ENCODE measurements around the gene C2orf74. TPM values are rescaled to one million over a fixed set of nuclear protein-coding genes. Genes with fewer than 3 reads are reported as not detected.

The C2orf74 gene
- polyA plus RNA-seq, 1 donor (not counting 4 experiments of a cell fraction or from before 2014, with no cell fraction given): 24.3 TPM

DNA sequence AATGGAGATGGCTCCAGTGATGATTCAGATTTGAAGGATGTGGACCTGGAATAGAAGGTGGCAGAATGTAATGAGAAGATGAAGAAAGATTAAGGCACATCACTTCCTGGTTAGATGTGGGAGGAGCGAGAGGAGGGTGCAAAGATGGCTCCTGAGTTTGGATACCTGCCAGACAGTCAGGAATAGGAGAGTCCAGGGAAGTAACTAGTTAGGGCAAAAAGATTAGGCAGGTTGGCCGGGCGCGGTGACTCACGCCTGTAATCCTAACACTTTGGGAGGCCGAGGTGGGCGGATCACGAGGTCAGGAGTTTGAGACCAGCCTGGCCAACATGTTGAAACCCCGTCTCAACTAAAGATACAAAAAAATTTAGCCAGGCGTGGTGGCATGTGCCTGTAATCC is 5.6 kb downstream of the C2orf74 start:
- Histone ChIP-seq H3K4me3 (ENCODE audit: control insufficient read depth in 2 of 3, extremely low read depth in 1 of 3, insufficient read depth in 2 of 3, low read depth in 1 of 3, low read length in 3 of 3) (no peak overlapping the region), H3K27me3 (ENCODE audit: control insufficient read depth, extremely low read depth, insufficient read depth, low read length) (no peaks in the 10 kb centered on the region), H4K20me1 (ENCODE audit: control insufficient read depth, extremely low read depth, insufficient read depth, low read length) (no peaks in the 10 kb centered on the region), H3K9me1 (ENCODE audit: control insufficient read depth, extremely low read depth, insufficient read depth, low read length) (no peaks in the 10 kb centered on the region), H3K9ac (ENCODE audit: control insufficient read depth, extremely low read depth, insufficient read depth, low read length) (no peak overlapping the region), H3K36me3 (ENCODE audit: control insufficient read depth in 2 of 2, extremely low read depth in 1 of 2, insufficient read depth in 2 of 2, low read length in 2 of 2) (peaks cover 0 to 5% of the 10 kb centered on the region in 2 experiments), H3K4me1 (ENCODE audit: control insufficient read depth, extremely low read depth, insufficient read depth, low read length) (no peaks in the 10 kb centered on the region), H2AFZ (ENCODE audit: control insufficient read depth, low read length) (no peak overlapping the region), H3K9me3 (ENCODE audit: control insufficient read depth, low read depth, low read length) (no peaks in the 10 kb centered on the region), H3K79me2 (ENCODE audit: control insufficient read depth, insufficient read depth, low read length) (no peaks in the 10 kb centered on the region), H3K4me2 (ENCODE audit: control insufficient read depth, extremely low read depth, insufficient read depth, low read depth, low read length) (no peak overlapping the region), H3K27ac (ENCODE audit: control insufficient read depth, insufficient read depth, low read length) (no peak overlapping the region)
- TF ChIP-seq EZH2 (IDR thresholded peaks at IDR 0.05; ENCODE audit: low read length) (no peak), CTCF (optimal IDR thresholded peaks at IDR 0.05 in 1 of 3, IDR thresholded peaks at IDR 0.05 in 1 of 3, conservative IDR thresholded peaks at IDR 0.05 in 1 of 3; ENCODE audit: extremely low read depth in 1 of 3, insufficient read depth in 2 of 3, low read length in 3 of 3) (no peak)
- dilution Hi-C loops (cut with MboI; ENCODE audit: extremely low pct_ligation_motif_present, low sequenced_read_pairs): no loop called here
- DNase-seq (ENCODE audit: low read depth, low spot score) (no peak), FAIRE-seq (no peak)

DNA sequence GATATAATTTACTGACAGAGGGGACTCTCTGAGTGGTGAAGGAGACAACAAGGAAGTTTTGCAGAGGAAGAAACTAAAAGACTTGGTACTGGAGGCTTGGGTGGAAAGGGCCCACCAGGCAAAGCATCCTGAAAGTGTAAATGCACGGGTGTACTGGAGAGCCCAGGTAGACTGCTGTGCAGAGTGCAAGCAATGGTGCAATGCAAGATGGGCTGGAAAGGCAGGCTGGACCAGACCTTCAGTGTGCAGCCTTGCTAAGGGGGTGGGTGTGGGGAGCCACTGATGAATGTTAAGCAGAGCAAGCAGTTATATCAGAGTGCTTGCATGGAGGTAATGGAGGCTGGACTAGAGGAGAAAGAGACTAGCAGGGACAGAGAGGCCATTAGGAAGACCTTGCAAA is 10.7 kb downstream of the C2orf74 start:
- no peak overlapping the region for H3K9ac ChIP-seq (ENCODE audit: control insufficient read depth, extremely low read depth, insufficient read depth, low read length)
- FAIRE-seq: no peak
- no peaks in the 10 kb centered on the region for H3K9me1 ChIP-seq (ENCODE audit: control insufficient read depth, extremely low read depth, insufficient read depth, low read length)
- H4K20me1 ChIP-seq (ENCODE audit: control insufficient read depth, extremely low read depth, insufficient read depth, low read length): no peaks in the 10 kb centered on the region
- no peak overlapping the region for H2AFZ ChIP-seq (ENCODE audit: control insufficient read depth, low read length)
- no peaks in the 10 kb centered on the region for H3K36me3 ChIP-seq (ENCODE audit: control insufficient read depth in 2 of 2, extremely low read depth in 1 of 2, insufficient read depth in 2 of 2, low read length in 2 of 2)
- no peak overlapping the region for H3K27ac ChIP-seq (ENCODE audit: control insufficient read depth, insufficient read depth, low read length)
- dilution Hi-C loops (cut with MboI; ENCODE audit: extremely low pct_ligation_motif_present, low sequenced_read_pairs): no loop called here
- peaks cover 1% of the 10 kb centered on the region for H3K79me2 ChIP-seq (ENCODE audit: control insufficient read depth, insufficient read depth, low read length)
- peaks cover 5% of the 10 kb centered on the region for H3K4me1 ChIP-seq (ENCODE audit: control insufficient read depth, extremely low read depth, insufficient read depth, low read length)
- no peak for TF ChIP-seq EZH2 (IDR thresholded peaks at IDR 0.05; ENCODE audit: low read length)
- TF ChIP-seq CTCF (optimal IDR thresholded peaks at IDR 0.05 in 1 of 3, IDR thresholded peaks at IDR 0.05 in 1 of 3, conservative IDR thresholded peaks at IDR 0.05 in 1 of 3; ENCODE audit: extremely low read depth in 1 of 3, insufficient read depth in 2 of 3, low read length in 3 of 3): no peak
- H3K4me2 ChIP-seq (ENCODE audit: control insufficient read depth, extremely low read depth, insufficient read depth, low read depth, low read length): no peak overlapping the region
- H3K27me3 ChIP-seq (ENCODE audit: control insufficient read depth, extremely low read depth, insufficient read depth, low read length): no peaks in the 10 kb centered on the region
- DNase-seq (ENCODE audit: low read depth, low spot score): no peak
- H3K4me3 ChIP-seq (ENCODE audit: control insufficient read depth in 2 of 3, extremely low read depth in 1 of 3, insufficient read depth in 2 of 3, low read depth in 1 of 3, low read length in 3 of 3): no peak overlapping the region
- no peaks in the 10 kb centered on the region for H3K9me3 ChIP-seq (ENCODE audit: control insufficient read depth, low read depth, low read length)
